B cell (primary cell): ENCODE measurements around the gene SIGLEC7. TPM values are rescaled to one million over a fixed set of nuclear protein-coding genes. Genes with fewer than 3 reads are reported as not detected.

Experiments used
- ATAC-seq: fragments of 200-7000 bp; cut with Tn5 transposase; one replicate; pipeline ENCODE4 v1.10.0; 2021; ENCODE audit warnings: low read depth, mild to moderate bottlenecking, moderate number of reproducible peaks, moderate library complexity
- CTCF ChIA-PET: fragments of 350-600 bp; sonication (Branson Sonifier 250); formaldehyde crosslinking; loops from one replicate; lab custom pipeline; 2021; ENCODE audit warnings: antibody characterized with exemption, inconsistent platforms; lab: Charles Lee
- POLR2A ChIA-PET: fragments of 350-600 bp; sonication (Branson Sonifier 250); formaldehyde crosslinking; loops from one replicate; lab custom pipeline; 2021; ENCODE audit warnings: antibody characterized with exemption; lab: Charles Lee
- DNase-seq: peaks from one replicate; pipeline ENCODE4 v3.0.0; 2013
- H2AFZ ChIP-seq: 2 replicates; pipeline ENCODE4 v1.6.1; 2012; ENCODE audit warnings: mild to moderate bottlenecking, low read depth, low read length; ENCODE audit not compliant: insufficient read depth, poor library complexity, severe bottlenecking
- H3K27ac ChIP-seq, 2 donors: 1 replicate in 1 of 2; 2 replicates in 1 of 2; pipeline ENCODE4 v1.5.1; 2012 to 2013; ENCODE audit warnings: low read length in 2 of 2, mild to moderate bottlenecking in 2 of 2, moderate library complexity in 1 of 2
- H3K27me3 ChIP-seq, 4 experiments: fragments of 200-600 bp in 1 of 4; sonication (generic) in 1 of 4; replicated peaks in 1 of 4; 1 replicate in 2 of 4; 2 replicates in 2 of 4; pipeline versions ENCODE4 v1.6.1 to v1.7.0; 2013 to 2016; ENCODE audit warnings: low read length in 3 of 4, mild to moderate bottlenecking in 2 of 4, mixed read lengths in 1 of 4, moderate library complexity in 1 of 4; ENCODE audit not compliant: insufficient read depth in 4 of 4, control insufficient read depth in 3 of 4; ENCODE audit errors: control extremely low read depth in 1 of 4
- H3K36me3 ChIP-seq, 2 experiments: replicated peaks in 1 of 2; 1 replicate in 1 of 2; 2 replicates in 1 of 2; pipeline versions ENCODE4 v1.6.1 to v1.7.1; 2013; ENCODE audit warnings: low read length in 1 of 2; ENCODE audit not compliant: insufficient read depth in 2 of 2, control insufficient read depth in 1 of 2; ENCODE audit errors: control extremely low read depth in 1 of 2, extremely low read depth in 1 of 2
- H3K4me1 ChIP-seq, 2 donors: fragments of 200-600 bp in 1 of 2; sonication (generic) in 1 of 2; 1 replicate in 1 of 2; 2 replicates in 1 of 2; pipeline versions ENCODE4 v1.5.1 to v1.6.1; 2013 to 2017; ENCODE audit warnings: low read length in 2 of 2; ENCODE audit not compliant: control insufficient read depth in 2 of 2, insufficient read depth in 2 of 2
- H3K4me2 ChIP-seq: replicated peaks from 2 replicates; pipeline ENCODE3; 2012; ENCODE audit warnings: mild to moderate bottlenecking, low read depth, low read length; ENCODE audit not compliant: poor library complexity, severe bottlenecking
- H3K4me3 ChIP-seq, 5 experiments: fragments of 200-600 bp in 1 of 5; sonication (generic) in 1 of 5; 1 replicate in 3 of 5; 2 replicates in 2 of 5; pipeline versions ENCODE4 v1.5.1 to v1.7.0; 2011 to 2016; ENCODE audit warnings: low read length in 4 of 5, mild to moderate bottlenecking in 4 of 5, low read depth in 2 of 5, control low read depth in 1 of 5, moderate library complexity in 1 of 5; ENCODE audit not compliant: insufficient read depth in 1 of 5; ENCODE audit errors: control extremely low read depth in 1 of 5, extremely low read depth in 1 of 5
- H3K79me2 ChIP-seq: fragments of 200-600 bp; sonication (generic); one replicate; pipeline ENCODE4 v1.6.0; 2016; ENCODE audit warnings: low read length; ENCODE audit not compliant: control insufficient read depth, insufficient read depth
- H3K9ac ChIP-seq: fragments of 200-600 bp; sonication (generic); 2 replicates; pipeline ENCODE4 v1.6.1; 2017; ENCODE audit warnings: mild to moderate bottlenecking, low read length, moderate library complexity
- H3K9me3 ChIP-seq, 3 donors: one replicate each; pipeline versions ENCODE4 v1.6.1 to v1.7.1; 2013; ENCODE audit warnings: low read length in 2 of 3; ENCODE audit not compliant: control insufficient read depth in 2 of 3, insufficient read depth in 1 of 3; ENCODE audit errors: control extremely low read depth in 1 of 3
- H4K20me1 ChIP-seq: 2 replicates; pipeline ENCODE4 v1.6.0; 2012; ENCODE audit warnings: mild to moderate bottlenecking, low read length; ENCODE audit not compliant: insufficient read depth, control insufficient read depth, poor library complexity, severe bottlenecking
- H3K27ac Mint-ChIP-seq: one replicate; pipeline ENCODE4 v1.8.0; 2021; ENCODE audit warnings: mixed read lengths
- H3K27me3 Mint-ChIP-seq: one replicate; pipeline ENCODE4 v1.8.0; 2021; ENCODE audit warnings: mixed read lengths
- H3K4me1 Mint-ChIP-seq: one replicate; pipeline ENCODE4 v1.8.0; 2021; ENCODE audit warnings: mixed read lengths
- H3K4me3 Mint-ChIP-seq: one replicate; pipeline ENCODE4 v1.8.0; 2021; ENCODE audit warnings: mixed read lengths
- H3K9me3 Mint-ChIP-seq: one replicate; pipeline ENCODE4 v1.8.0; 2022; ENCODE audit warnings: mixed read lengths; ENCODE audit not compliant: insufficient read depth
- CTCF ChIP-seq: fragments of 200-600 bp; IDR thresholded peaks from one replicate; pipeline ENCODE4 v1.8.0; 2022; ENCODE audit warnings: antibody characterized with exemption, mild to moderate bottlenecking
- EZH2 ChIP-seq: IDR thresholded peaks from 2 replicates; pipeline ENCODE4 v1.6.1; 2012; ENCODE audit warnings: borderline replicate concordance, low read depth, mild to moderate bottlenecking, moderate library complexity, low read length; ENCODE audit not compliant: insufficient read depth, poor library complexity, severe bottlenecking
- WGBS: methylation state at CpG from one replicate; pipeline ENCODE4 v1.1.5; 2013; ENCODE audit warnings: missing lambda C conversion rate; ENCODE audit not compliant: insufficient coverage; 5-methylcytosine and 5-hydroxymethylcytosine counted together
- intact Hi-C: fragments of 100-400 bp; cut with micrococcal nuclease; formaldehyde crosslinking; loops from one replicate; pipeline ENCODE4 v1.10.0; 2022
- polyA plus RNA-seq: library from polyadenylated mRNA; depleted of rRNA; stranded (reverse); fragments of >200 nt; gene quantifications from 2 replicates; pipeline ENCODE4 v1.2.3, GENCODE V29; 2012
- total RNA-seq, 2 donors: library from RNA; stranded (reverse); fragments of 120-200 nt in 1 of 2; gene quantifications; 1 replicate in 1 of 2; 2 replicates in 1 of 2; pipeline versions ENCODE4 v1.2.3 to v1.2.4, GENCODE V29; 2013 to 2022

The SIGLEC7 gene
- total and polyA plus RNA-seq, 2 donors (not counting 1 experiment from before 2014, with no cell fraction given), result 0.52 TPM; not detected in 1

GRCh38 chr19:51150627-51151026 lies 8.5 kb downstream of the SIGLEC7 start:
- no peak overlapping the region for H3K4me3 ChIP-seq
- H3K4me1 ChIP-seq, result no peaks in the 10 kb centered on the region
- H3K4me2 ChIP-seq, result no peak overlapping the region
- DNase-seq, result no peak
- no peak overlapping the region for H3K9ac ChIP-seq
- peaks cover 0 to 36% (median 6%) of the 10 kb centered on the region in 4 experiments for H3K27me3 ChIP-seq
- ChIA-PET POLR2A (no interaction called here), CTCF (no interaction called here)
- Mint-ChIP-seq H3K27me3 (peaks cover 40% of the 10 kb centered on the region), H3K4me3 (no peak overlapping the region), H3K9me3 (no peaks in the 10 kb centered on the region), H3K4me1 (peaks cover 3% of the 10 kb centered on the region), H3K27ac (no peak overlapping the region)
- no peaks in the 10 kb centered on the region for H3K36me3 ChIP-seq
- intact Hi-C loops, result loop anchor here (10.0 kb wide), 1 partner anchor 86 kb away; the partner anchor contains the start of gene KLK13
- ATAC-seq, result no peak
- H3K79me2 ChIP-seq, result no peaks in the 10 kb centered on the region
- H3K27ac ChIP-seq, result no peak overlapping the region
- no peak overlapping the region for H2AFZ ChIP-seq
- 89% methylated on average over 3 of the region's 3 CpGs for WGBS
- no peak for TF ChIP-seq CTCF
- no peak for TF ChIP-seq EZH2
- no peaks in the 10 kb centered on the region for H4K20me1 ChIP-seq
- H3K9me3 ChIP-seq, result peaks cover 0 to 4% (median 0%) of the 10 kb centered on the region in 3 donors

GRCh38 chr19:51156710-51157109 lies 14.6 kb downstream of the SIGLEC7 start:
- DNase-seq (no peak), ATAC-seq (no peak)
- peaks cover 49% of the 10 kb centered on the region for H3K27me3 Mint-ChIP-seq
- H3K4me1 Mint-ChIP-seq, result no peaks in the 10 kb centered on the region
- Histone ChIP-seq H3K9me3 (peaks cover 0 to 3% (median 0%) of the 10 kb centered on the region in 3 donors), H3K4me2 (no peak overlapping the region), H4K20me1 (no peaks in the 10 kb centered on the region), H3K4me3 (no peak overlapping the region), H2AFZ (no peak overlapping the region), H3K4me1 (no peaks in the 10 kb centered on the region), H3K36me3 (no peaks in the 10 kb centered on the region), H3K9ac (no peak overlapping the region), H3K27me3 (peaks cover 0 to 33% (median 6%) of the 10 kb centered on the region in 4 experiments), H3K79me2 (no peaks in the 10 kb centered on the region), H3K27ac (no peak overlapping the region)
- ChIA-PET CTCF (interaction anchor here (1.5 kb wide), 1 partner anchor 22 kb away, joined by 3 read pairs; no protein-coding TSS in a partner anchor), POLR2A (no interaction called here)
- H3K27ac Mint-ChIP-seq, result no peak overlapping the region
- no peak overlapping the region for H3K4me3 Mint-ChIP-seq
- TF ChIP-seq EZH2 (no peak), CTCF (no peak)
- H3K9me3 Mint-ChIP-seq, result no peaks in the 10 kb centered on the region
- 82% methylated on average over 2 of the region's 2 CpGs for WGBS
- intact Hi-C loops, result loop anchor here (10.0 kb wide), 1 partner anchor 92 kb away; the partner anchor contains the start of gene KLK13
